Measurements from ENCODE around the gene MINK1. TPM values are rescaled to one million over a fixed set of nuclear protein-coding genes. Genes with fewer than 3 reads are reported as not detected.

The MINK1 gene
- total and polyA plus RNA-seq, 2 of the 13 experiments (the other 11 are each of a cell fraction or from before 2014, with no cell fraction given), result 17.2 to 63.9 TPM

GRCh38 chr17:4939796-4940554, 106.8 kb downstream of the MINK1 start, which contains the start of the genes RNF167 and SLC25A11 (continued):
- TF ChIP-seq LCORL (IDR thresholded peaks at IDR 0.05) (no peak), LCORL (CRISPR knock-in tag; IDR thresholded peaks at IDR 0.05) (no peak), CCDC6 (CRISPR knock-in tag; IDR thresholded peaks at IDR 0.05) (0 out of 2 replicates have a peak, but pooled peaks have one; percentile 27), KLF12 (CRISPR knock-in tag; IDR thresholded peaks at IDR 0.05; ENCODE audit: borderline replicate concordance) (no peak), ZBTB42 (CRISPR knock-in tag; IDR thresholded peaks at IDR 0.05) (peak; percentile 96), MTA3 (CRISPR knock-in tag; IDR thresholded peaks at IDR 0.05) (no peak), ZBTB21 (CRISPR knock-in tag; IDR thresholded peaks at IDR 0.05) (no peak), ZNF235 (CRISPR knock-in tag; IDR thresholded peaks at IDR 0.05; ENCODE audit: borderline replicate concordance) (no peak; the same call in 1 of the 2 replicates), ZBTB1 (CRISPR knock-in tag; IDR thresholded peaks at IDR 0.05; ENCODE audit: borderline replicate concordance) (no peak), ZFX (CRISPR knock-in tag; IDR thresholded peaks at IDR 0.05; ENCODE audit: low read depth) (peak; percentile 90), SKI (IDR thresholded peaks at IDR 0.05; ENCODE audit: partially characterized antibody) (peak; percentile 16), ZNF232 (CRISPR knock-in tag; IDR thresholded peaks at IDR 0.05; ENCODE audit: borderline replicate concordance) (no peak), DDIT3 (CRISPR knock-in tag; IDR thresholded peaks at IDR 0.05) (no peak), STAT6 (CRISPR knock-in tag; IDR thresholded peaks at IDR 0.05; ENCODE audit: borderline replicate concordance) (peak; percentile 52; the same call in 1 of the 2 replicates), GTF2F1 (IDR thresholded peaks at IDR 0.05; ENCODE audit: low read length) (no peak), NBN (conservative IDR thresholded peaks at IDR 0.05) (no peak), RARG (CRISPR knock-in tag; IDR thresholded peaks at IDR 0.05; ENCODE audit: low read depth) (no peak), MATR3 (CRISPR knock-in tag; IDR thresholded peaks at IDR 0.05) (no peak), NKX3-1 (CRISPR knock-in tag; IDR thresholded peaks at IDR 0.05) (no peak), SAFB2 (CRISPR knock-in tag; IDR thresholded peaks at IDR 0.05; ENCODE audit: borderline replicate concordance, low read depth) (no peak; the same call in 1 of the 2 replicates), PITX1 (CRISPR knock-in tag; IDR thresholded peaks at IDR 0.05) (0 out of 2 replicates have a peak, but pooled peaks have one; percentile 14), ZNF549 (CRISPR knock-in tag; IDR thresholded peaks at IDR 0.05) (no peak)
- TF ChIP-seq, protein P1, sequence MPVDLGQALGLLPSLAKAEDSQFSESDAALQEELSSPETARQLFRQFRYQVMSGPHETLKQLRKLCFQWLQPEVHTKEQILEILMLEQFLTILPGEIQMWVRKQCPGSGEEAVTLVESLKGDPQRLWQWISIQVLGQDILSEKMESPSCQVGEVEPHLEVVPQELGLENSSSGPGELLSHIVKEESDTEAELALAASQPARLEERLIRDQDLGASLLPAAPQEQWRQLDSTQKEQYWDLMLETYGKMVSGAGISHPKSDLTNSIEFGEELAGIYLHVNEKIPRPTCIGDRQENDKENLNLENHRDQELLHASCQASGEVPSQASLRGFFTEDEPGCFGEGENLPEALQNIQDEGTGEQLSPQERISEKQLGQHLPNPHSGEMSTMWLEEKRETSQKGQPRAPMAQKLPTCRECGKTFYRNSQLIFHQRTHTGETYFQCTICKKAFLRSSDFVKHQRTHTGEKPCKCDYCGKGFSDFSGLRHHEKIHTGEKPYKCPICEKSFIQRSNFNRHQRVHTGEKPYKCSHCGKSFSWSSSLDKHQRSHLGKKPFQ (CRISPR knock-in tag; IDR thresholded peaks at IDR 0.05; ENCODE audit: insufficient replicate concordance), result no peak
- TF ChIP-seq, protein P2, sequence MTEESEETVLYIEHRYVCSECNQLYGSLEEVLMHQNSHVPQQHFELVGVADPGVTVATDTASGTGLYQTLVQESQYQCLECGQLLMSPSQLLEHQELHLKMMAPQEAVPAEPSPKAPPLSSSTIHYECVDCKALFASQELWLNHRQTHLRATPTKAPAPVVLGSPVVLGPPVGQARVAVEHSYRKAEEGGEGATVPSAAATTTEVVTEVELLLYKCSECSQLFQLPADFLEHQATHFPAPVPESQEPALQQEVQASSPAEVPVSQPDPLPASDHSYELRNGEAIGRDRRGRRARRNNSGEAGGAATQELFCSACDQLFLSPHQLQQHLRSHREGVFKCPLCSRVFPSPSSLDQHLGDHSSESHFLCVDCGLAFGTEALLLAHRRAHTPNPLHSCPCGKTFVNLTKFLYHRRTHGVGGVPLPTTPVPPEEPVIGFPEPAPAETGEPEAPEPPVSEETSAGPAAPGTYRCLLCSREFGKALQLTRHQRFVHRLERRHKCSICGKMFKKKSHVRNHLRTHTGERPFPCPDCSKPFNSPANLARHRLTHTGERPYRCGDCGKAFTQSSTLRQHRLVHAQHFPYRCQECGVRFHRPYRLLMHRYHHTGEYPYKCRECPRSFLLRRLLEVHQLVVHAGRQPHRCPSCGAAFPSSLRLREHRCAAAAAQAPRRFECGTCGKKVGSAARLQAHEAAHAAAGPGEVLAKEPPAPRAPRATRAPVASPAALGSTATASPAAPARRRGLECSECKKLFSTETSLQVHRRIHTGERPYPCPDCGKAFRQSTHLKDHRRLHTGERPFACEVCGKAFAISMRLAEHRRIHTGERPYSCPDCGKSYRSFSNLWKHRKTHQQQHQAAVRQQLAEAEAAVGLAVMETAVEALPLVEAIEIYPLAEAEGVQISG (CRISPR knock-in tag; IDR thresholded peaks at IDR 0.05), result peak; percentile 48; the same call in 1 of the 2 replicates
